Omental fat pad (tissue), 4 donors: ENCODE measurements around the gene MROH2A. TPM values are rescaled to one million over a fixed set of nuclear protein-coding genes. Genes with fewer than 3 reads are reported as not detected.

Experiments used
- ATAC-seq: fragments of 150-250 bp; one replicate; pipeline ENCODE4 v1.9.1; 2016; ENCODE audit warnings: mild to moderate bottlenecking, moderate library complexity; ENCODE audit not compliant: low FRiP score
- DNase-seq: peaks from one replicate; pipeline ENCODE4 v3.0.0-alpha.2; 2019; ENCODE audit warnings: low spot score
- CTCF ChIP-seq, 3 donors: fragments of 450-650 bp; IDR thresholded peaks; one replicate each; pipeline ENCODE4 v1.5.1; 2016 to 2017; ENCODE audit warnings: antibody characterized with exemption in 3 of 3, mild to moderate bottlenecking in 3 of 3, moderate library complexity in 2 of 3
- total RNA-seq, 4 donors: library from RNA; depleted of rRNA; stranded (reverse); fragments of >200 nt; gene quantifications; one replicate each; pipeline ENCODE4 v1.1.0, GENCODE V29; 2016

Gene MROH2A
- total RNA-seq, 4 donors from 2014 or later: not detected

DNA sequence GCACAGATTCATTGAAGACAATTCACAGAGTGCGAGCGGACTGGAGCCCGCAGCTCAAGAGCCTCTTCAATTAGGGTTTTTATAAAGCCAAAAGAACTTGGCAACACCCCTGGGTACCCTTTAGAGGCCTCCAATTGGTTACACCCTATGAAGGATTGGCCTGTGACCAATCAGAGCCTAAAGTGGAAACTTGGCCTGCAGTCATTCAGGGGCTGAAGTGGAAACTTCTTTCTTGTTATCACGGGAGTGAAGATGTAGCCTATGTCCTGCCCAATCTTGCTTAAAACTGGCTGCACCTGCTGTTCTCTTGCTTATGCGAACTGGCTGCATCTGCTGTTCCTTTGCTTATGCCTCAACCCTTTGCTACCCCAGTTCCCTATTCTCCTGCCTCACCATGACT is 78.1 kb downstream of the MROH2A start:
- ATAC-seq: no peak
- TF ChIP-seq CTCF (IDR thresholded peaks at IDR 0.05): no peak
- DNase-seq: no peak

DNA sequence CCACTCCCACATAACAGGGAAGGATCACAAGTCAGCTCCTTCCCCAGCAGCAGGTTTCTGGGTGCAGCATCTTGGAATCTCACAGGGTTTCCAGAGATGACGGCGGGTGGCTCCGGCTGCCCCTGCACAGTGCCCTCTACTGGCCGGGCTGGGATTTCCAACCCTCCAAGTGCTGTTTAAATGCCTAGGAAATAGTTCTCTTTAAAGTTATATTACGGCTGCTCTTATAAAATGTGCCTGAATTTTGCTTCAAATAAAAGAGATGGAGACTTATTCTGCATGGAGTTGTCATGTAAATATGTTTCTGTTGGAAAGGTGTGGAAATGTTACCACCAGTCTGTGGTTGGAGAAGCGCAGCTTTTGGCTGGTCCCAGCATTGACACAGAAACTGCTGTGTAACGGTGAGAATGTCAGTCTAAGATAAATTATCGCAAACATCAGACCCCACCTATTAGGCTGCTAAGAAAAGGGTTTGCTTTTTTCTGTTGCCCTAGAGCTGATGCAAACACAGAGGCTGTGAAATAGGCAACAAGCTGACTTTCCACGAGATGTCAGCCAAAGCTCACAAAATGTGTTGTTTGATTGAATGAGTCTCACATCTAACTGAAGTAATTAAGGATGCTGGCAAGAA is 79.5 kb downstream of the MROH2A start:
- DNase-seq (no peak), ATAC-seq (no peak)
- TF ChIP-seq CTCF (IDR thresholded peaks at IDR 0.05): no peak

DNA sequence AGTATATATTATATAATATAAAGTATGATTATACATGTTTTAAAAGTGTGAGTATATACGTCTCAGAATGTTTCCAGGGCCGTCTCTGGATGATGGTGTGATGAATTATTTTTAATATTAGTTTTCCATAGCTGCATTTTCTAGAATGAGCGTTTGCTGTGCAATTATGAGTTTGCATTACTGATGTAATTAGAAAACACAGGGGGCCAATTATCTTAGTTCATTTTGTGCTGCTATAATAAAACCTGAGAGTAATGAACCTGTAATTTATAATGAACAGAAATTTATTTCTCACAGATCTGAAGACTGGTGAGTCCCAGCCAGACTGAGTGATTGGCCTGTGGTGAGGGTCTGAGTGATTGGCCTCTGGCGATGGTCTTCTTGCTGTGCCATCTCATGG is 80.2 kb downstream of the MROH2A start:
- TF ChIP-seq CTCF (IDR thresholded peaks at IDR 0.05): no peak
- DNase-seq (no peak), ATAC-seq (no peak)

GRCh38 chr2:233862261-233862768 is 84.2 kb downstream of the MROH2A start:
- ATAC-seq (no peak), DNase-seq (no peak)
- no peak for TF ChIP-seq CTCF (IDR thresholded peaks at IDR 0.05)

DNA sequence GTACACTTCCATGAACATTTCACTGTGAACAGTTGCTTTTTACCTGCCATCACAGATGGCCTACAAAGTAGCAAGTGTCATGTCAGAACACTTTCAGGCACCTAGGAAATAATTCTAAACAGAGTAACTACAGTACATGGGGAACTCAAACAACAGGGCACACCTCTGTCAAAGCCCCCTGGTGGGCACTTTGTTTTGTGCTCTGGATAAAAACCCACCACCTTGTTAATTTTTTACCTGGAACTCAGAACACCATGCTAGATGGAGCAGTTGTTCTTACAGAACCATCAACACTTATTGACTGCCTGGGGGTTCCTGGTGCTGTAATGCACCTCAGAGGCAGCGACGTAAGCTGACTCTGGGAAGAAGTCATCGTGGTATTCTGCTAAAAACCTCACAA is 87.7 kb downstream of the MROH2A start:
- TF ChIP-seq CTCF (IDR thresholded peaks at IDR 0.05): no peak
- ATAC-seq (no peak), DNase-seq (no peak)

DNA sequence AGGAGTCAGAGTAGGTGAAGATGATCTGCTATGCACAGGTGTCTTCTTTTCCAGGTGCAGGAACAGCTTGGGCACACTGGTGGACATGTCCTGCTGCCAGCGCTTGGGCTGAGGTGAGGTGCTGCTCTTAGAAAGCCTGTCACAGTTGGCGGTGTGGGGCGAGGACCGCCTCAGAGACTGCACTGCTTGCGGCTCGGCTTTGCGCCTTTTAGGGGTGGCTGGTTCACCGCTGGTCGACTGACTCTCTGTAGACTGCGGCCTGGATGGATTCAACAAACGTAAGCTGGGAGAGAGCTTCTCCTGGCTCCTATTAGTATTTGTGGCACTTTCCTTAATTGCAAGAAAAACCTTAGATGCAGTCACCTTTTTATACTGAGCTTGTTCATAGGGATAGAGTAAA is 88.3 kb downstream of the MROH2A start:
- ATAC-seq (no peak), DNase-seq (no peak)
- TF ChIP-seq CTCF (IDR thresholded peaks at IDR 0.05): no peak

GRCh38 chr2:233867993-233868532 is 89.9 kb downstream of the MROH2A start, which contains the start of gene MSL3B:
Gene MSL3B, minus strand, starts transcription at chr2:233868386.
- TF ChIP-seq CTCF (IDR thresholded peaks at IDR 0.05): no peak
- ATAC-seq: no peak

More at GRCh38 chr2:233867993-233868532, 89.9 kb downstream of the MROH2A start, which contains the start of gene MSL3B:
- DNase-seq: no peak
